ENCODE measurements around the gene SLC4A8.

DNA sequence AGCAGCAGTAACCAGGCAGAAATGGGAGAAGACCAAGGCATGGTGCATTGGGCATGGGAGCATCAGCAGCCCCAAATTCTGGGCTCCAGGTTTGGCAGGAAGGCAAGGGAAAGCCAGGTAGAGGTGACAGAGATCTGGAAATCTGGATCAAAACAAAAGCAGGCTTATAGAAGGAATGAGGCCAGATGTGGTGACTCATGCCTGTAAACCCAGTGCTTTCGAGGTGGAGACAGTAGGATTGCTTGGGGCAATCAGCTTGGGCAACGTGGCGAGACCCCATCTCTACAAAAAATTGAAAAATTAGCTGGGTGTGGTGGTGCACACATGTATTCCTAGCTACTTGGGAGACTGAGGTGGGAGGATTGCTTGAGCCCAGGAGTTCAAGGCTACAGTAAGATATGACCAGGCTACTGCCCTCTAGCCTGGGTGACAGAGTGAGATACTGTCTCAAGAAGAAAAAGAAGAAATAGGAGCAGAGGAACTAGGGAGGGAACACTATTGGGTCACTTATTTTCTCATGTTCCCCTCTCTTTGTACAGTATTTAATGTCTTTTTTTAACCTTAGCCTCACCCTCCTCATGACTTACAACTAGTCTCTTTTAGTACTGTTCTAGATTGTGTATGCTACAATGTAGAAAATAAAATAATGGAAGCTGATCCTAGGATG lies 25.1 kb downstream of the SLC4A8 start:
- TF ChIP-seq, protein P1, sequence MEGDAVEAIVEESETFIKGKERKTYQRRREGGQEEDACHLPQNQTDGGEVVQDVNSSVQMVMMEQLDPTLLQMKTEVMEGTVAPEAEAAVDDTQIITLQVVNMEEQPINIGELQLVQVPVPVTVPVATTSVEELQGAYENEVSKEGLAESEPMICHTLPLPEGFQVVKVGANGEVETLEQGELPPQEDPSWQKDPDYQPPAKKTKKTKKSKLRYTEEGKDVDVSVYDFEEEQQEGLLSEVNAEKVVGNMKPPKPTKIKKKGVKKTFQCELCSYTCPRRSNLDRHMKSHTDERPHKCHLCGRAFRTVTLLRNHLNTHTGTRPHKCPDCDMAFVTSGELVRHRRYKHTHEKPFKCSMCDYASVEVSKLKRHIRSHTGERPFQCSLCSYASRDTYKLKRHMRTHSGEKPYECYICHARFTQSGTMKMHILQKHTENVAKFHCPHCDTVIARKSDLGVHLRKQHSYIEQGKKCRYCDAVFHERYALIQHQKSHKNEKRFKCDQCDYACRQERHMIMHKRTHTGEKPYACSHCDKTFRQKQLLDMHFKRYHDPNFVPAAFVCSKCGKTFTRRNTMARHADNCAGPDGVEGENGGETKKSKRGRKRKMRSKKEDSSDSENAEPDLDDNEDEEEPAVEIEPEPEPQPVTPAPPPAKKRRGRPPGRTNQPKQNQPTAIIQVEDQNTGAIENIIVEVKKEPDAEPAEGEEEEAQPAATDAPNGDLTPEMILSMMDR (IDR thresholded peaks at IDR 0.05), result no peak
- no peak for TF ChIP-seq ZFX (IDR thresholded peaks at IDR 0.05; ENCODE audit: borderline replicate concordance)

All from 22Rv1 (cell line).